8988T (cell line): ENCODE measurements around the gene RALGAPA1.

Experiments used
- DNase-seq: peaks from one replicate; pipeline ENCODE4 v3.0.0; 2011

The RALGAPA1 gene

DNA sequence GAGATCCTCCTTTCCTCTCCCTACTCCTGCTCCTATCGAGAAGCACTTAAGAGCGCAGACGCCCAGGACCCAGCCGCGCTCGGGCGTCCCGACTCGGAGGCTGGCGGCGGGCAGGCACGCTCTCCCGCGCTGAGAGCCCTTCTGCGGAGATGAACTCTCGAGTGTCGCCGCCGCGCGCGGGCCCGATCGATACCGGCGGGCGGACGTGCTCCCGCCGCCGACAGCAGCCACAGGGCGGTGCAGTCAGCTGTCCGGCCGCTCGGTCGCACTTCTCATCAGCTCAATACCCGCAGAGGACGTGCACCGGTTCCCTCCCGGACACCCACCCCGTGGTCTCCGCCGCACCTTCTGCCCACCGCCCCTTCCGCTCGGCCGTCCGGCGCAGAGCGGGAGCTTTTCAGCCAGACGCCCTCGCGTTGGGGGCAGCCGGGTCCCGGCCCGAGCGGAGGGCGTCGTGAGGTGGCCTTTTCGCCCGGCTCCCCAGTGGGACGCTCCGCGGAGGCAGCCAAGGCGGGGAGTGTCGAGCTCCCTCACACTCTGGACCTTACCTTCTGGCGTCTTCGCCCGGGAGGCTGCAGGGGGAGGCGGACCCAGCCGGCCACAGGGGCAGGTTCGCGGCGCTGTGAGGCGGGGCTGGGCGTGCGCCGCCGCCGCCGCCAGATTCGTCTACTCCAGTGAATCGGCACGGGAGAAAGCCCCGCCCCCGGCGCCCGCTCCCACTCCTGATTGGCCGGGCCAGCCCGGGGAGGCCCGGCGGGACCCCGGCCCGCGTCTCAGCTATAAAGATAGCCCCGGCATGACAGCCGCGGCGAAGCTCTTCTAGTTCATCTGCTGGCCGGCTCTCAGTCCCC, 275.5 kb downstream of the RALGAPA1 start, which contains the start of gene INSM2:
INSM2 (plus strand) TSS at position 808 of the 851 bp plus-strand sequence. CDS start 89 bp downstream, outside the sequence.
- peak; percentile 65 for DNase-seq

DNA sequence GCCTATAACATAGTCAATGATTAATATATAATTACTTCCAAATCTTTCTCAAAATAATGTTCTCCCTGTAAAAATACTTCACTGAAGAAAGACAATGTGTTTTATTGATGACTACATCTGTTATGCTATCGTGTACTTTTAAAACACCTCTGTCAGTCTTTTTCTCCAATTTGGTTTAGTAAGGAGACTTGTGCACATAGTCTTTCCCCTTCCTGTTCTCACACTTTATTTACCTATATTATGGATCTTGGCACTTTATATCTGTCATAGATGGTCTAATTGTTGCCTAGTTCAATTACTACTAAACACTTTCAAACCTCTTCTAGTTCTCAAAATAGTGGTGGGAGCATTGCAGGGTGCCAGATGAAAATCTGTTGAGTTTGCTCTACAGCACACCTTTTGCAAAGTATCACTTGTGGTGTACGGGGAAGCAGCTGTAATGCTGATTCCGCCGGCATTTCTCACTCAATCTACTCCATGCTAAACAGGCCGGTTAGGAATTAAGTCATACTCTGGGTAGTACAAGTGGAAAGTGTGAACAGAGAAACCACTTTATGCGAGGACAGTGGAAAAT, 276.2 kb downstream of the RALGAPA1 start:
- no peak for DNase-seq

DNA sequence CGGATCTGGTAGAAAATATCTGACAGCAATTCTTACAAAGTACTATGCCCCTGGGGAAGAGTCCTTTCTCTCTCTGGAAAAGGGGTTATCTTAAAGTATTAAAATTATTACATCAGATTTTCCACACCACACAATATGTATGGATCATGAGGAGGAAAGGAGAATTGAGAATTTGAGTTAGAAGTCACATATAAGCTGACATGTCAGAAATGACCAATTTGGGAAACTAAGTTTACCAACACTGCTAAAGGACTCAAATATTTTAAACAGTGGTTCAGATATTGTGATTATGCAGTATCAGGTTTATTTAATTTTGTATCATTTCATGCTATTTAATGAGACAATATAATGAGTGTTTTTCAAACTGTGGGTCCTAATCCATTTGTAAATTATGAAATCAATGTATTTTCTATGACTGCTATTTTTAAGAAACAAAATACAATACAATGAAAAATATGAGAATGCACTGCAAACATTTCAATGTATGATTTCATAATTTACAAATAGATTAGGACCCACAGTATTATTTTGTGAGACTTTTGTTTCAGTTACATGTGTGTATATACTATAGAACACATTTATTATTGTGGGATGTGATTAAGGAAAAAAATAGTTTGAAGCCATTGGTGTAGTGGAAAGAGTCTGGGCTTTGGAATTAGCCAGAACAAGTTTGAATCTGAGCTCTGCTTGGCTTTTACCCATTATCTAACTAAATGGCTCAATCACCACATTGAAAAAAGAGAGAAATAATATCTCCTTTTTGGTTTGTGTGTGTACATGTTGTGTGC, 276.9 kb downstream of the RALGAPA1 start:
- no peak for DNase-seq

DNA sequence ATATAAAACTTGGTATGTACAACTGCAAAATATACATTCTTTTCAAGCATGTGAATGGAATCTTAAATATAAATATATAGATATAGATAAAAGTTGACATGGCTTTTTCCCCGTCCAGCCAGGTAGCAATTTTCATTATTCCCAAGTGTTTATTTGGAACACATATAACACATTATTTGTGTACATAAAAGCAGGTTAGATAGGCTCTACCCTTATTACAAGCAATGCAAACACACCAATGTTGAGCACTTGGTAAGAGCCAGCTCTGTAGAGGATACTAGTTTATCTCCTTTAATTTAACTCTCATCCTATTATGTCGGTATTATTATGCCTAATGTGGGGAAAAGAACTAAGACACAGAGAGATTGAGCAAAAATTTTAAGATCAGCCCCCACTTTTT, 282.1 kb downstream of the RALGAPA1 start:
- no peak for DNase-seq

DNA sequence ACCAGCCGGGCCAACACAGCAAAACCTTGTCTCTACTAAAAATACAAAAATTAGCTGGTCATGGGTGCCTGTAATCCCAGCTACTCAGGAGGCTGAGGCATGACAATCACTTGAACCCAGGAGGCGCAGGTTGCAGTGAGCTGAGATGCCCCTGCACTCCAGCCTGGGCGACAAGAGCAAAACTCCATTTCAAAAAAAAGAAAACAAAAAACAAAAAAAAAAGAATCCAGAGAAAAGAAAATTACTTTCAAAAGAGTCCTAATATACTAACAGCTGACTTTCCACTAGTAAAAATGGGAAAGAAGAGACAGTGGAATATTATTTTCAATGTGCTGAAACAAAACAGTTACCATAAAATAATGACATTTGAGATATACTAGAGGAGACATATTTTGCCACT, 283.4 kb downstream of the RALGAPA1 start:
- no peak for DNase-seq

DNA sequence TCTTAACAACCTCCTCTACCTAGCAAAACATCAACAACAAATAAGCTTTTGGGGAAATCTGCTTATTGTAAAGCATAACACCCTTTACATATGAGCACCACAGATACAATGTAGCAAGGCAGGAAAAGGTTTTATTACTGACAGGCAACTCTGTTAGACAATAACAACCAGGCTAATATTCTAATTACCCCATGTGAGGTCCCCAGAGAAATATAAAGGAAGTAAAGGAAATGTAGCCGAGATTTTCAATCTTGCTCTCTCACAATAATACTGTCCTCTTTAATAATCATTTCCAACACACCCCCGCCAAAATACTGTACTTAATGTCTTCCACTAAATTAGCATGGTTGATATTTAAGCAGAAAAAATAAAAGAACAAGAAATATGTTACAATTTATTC, 289.1 kb downstream of the RALGAPA1 start:
- DNase-seq: no peak

DNA sequence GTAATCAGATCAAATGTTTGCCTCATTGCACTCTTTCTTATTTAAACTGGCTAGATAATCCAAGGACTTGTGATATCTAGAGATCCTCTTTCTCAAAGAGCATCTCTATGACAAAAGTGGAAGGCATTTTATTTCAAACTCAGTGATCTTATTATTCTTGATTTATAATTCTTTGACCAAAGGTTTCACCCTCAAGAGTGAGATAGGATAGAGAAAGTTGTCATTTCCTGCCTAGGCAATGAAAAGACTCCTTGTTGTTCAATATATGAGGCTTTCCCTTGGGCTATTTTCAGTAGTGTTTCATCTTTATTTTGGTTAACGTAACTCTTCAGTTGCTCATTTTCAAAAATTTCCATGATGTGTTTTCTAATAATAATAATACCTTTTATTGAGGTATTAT, 293.2 kb downstream of the RALGAPA1 start:
- DNase-seq: no peak

DNA sequence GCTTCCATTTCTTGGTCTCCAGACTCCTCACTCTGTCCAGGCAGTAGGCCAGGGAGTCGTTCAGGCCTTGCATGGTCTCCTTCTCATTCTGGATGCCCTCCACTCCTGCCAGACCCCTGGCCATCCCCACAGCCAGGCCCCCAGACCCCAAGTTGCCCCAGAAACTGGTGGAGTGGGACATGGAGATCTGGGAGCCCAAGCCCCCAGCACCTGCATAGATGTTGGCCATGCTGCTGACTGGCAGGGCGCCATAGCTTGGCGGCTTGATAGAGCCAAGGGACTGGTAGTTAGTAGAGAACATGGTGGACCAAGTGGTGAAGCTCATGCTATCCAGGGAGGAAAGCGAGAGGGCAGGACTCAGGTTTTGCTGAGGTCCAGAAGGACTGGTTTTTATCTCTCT, 296.3 kb downstream of the RALGAPA1 start:
- no peak for DNase-seq

DNA sequence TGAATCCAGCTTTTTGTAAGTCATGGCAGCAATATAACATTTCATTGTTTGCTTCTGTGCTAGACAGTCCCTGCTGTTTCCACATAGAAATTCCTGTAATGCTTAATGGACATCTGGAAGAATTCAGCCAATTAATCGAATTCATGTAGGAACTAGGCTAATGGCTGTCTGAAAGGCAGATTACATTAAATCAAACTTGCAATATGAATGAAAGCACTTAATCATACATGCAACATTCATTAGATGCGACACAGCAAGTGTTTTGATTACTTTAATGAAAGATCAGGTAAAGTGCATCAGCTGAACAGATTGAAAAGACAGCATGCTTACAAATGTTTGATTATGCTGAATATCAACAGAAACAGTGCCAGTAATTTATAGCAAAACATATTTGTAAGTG, 299.2 kb downstream of the RALGAPA1 start:
- no peak for DNase-seq

DNA sequence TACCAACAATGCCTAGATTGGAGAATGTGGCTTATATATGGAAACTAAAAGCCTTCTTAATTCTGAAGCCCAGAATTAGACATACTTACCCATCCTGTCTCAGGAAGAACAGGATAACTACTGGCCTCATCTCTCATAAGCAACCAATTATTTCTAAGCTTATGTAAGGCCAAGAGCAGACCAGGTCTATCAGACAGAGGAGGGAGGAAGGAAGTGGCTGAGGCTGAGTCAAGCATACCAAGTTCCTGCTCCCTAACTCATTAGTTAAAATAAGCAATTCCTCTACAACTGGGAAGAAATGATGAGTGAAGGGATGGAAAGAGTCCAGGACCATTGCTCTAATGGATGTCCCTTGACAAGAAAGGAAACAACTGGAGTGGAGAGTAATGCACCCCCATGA, 302.2 kb downstream of the RALGAPA1 start:
- no peak for DNase-seq

DNA sequence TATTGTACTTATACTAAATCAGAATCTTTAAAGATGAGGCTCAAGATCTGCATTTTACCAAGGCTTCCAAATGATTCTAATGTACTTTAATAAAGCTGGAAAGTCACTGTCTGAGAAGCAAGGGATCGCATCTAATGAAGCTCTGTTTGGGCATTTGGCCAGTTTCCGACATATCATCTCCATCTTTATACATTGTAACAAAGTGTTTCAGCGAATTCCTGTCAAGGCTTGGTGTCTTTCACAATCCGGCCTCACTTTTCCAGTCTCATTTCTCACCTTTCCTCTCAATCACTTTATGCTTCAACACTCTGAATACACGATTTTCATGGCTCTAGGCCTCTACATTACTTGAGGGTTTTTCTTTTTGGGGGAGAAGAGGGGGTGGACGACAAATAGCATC, 302.6 kb downstream of the RALGAPA1 start:
- DNase-seq: no peak

DNA sequence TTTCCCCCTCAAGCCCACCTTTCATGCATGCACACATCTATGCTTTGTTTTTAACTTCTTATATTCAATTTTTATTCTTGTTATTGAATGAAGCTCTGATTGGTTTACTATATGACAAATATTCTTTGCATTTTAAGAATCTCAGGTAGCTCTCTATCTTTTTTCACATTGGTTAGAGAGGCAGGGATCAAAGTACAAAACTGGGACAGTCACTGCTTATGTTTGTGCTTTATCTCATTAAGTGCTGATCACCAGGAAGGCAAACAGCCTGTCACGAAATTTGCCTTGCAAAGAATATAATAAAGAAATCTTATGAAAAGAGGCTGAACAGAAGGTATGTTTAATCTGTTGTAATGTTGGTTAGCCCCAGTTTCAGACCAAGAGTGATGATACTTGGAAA, 304.8 kb downstream of the RALGAPA1 start:
- DNase-seq: no peak

DNA sequence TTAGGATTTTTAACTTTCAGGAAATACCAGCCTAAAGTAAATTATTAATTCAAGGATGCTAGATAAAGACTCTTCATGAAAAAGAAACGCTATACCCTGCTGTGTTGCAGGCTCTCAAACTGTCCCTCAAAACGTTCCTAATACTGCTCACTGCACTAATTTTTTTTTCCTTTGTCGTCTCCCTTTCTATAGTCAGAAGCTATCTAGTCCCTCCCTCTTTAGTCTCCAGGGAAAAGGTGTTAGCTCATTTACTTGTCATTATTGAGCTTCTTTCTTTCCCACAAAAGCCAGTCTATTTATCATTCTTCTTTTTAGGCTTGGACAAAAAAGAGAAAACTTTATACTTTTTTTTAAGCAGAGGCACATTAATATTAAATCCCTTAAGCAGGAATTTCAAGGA, 305.4 kb downstream of the RALGAPA1 start:
- no peak for DNase-seq

DNA sequence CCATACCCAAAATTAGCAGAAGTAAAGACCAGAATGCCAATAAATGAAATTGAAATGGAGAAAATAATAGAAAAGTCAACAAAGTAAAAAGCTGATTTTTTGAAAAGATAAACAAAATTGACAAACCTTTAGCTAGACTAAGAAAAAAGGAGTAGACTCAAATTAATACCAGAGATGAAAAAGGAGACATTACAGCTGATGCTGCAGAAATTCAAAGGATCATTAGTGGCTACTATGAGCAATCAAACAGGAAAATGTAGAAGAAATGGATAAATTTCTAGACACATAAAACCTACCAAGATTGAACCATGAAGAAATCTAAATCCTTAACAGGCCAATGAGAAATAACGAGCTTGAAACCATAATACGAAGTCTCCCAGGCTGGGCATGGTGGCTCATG, 309.9 kb downstream of the RALGAPA1 start:
- no peak for DNase-seq

DNA sequence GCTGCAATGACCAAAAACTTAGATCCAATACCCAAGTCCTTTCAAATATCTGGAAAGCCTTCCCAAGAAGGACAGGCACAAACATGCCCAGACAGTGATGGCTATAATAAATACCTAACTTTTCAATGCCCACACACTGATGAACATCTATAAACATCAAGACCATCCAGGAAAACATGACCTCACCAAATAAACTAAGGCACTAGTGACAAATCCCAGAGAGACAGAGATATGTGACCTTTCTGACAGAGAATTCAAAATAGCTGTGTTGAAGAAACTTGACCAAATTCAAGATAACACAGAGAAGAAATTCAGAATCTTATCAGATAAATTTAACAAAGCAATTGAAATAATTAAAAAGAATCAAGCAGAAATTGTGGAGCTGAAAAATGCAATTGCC, 313.8 kb downstream of the RALGAPA1 start:
- no peak for DNase-seq

DNA sequence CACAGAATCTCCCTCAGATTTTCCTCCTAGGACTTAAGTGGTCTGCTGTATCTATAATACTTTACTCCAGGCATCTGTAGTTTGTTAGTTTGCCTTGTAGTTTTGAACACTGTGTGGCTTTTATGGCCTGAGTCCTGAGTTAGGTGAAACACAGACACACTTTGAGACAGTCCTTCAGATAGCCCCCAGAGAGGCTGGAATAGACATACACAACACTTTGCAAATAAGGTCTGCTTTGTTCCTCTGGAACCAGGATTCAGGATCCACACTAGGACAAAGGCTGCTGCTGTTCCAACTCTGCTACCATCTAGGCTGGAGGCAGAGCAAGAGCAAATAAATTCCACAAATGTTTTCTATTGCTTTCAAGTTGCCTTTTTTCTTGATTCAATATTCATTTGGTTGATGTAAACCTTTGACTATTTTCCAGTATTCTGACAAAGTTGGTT, 316.5 kb downstream of the RALGAPA1 start:
- DNase-seq: no peak
